GM19463 (cell line): ENCODE data around the gene RALGAPB.

Experiments
- ATAC-seq: cut with Tn5 transposase; IDR thresholded peaks from one replicate; pipeline ENCODE4 v1.9.1; 2021; ENCODE audit warnings: mild to moderate bottlenecking, moderate library complexity; ENCODE audit not compliant: unreplicated experiment

RALGAPB gene

GRCh38 chr20:38543014-38543906 is 70.6 kb downstream of the RALGAPB start:
- ATAC-seq: no peak

DNA sequence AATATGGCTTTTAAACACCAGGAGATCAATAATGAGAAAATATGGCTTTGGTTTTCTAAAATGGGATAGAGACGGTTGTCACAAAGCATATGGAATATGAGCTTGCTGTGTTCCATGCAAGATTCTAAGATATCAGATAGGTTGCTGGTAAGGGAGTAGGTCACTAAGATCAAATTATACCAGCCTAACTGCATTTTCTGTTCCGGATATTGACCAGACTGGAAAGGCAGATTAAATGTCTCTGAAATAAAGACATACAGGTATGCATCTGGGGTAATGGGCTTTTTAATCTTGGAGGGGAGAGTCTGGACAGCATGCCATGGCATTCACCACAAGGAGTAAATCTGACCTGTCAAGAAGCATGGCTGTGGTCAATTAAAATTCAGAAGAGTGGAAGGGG is 73.1 kb downstream of the RALGAPB start:
- ATAC-seq: no peak

- ATAC-seq: no peak
These were observed 74.8 kb downstream of the RALGAPB start for GRCh38 chr20:38547288-38548085.

- no peak for ATAC-seq
These were observed 75.9 kb downstream of the RALGAPB start for GRCh38 chr20:38548356-38549083.

- no peak for ATAC-seq
These were observed 77.6 kb downstream of the RALGAPB start for GRCh38 chr20:38550274-38550673.

DNA sequence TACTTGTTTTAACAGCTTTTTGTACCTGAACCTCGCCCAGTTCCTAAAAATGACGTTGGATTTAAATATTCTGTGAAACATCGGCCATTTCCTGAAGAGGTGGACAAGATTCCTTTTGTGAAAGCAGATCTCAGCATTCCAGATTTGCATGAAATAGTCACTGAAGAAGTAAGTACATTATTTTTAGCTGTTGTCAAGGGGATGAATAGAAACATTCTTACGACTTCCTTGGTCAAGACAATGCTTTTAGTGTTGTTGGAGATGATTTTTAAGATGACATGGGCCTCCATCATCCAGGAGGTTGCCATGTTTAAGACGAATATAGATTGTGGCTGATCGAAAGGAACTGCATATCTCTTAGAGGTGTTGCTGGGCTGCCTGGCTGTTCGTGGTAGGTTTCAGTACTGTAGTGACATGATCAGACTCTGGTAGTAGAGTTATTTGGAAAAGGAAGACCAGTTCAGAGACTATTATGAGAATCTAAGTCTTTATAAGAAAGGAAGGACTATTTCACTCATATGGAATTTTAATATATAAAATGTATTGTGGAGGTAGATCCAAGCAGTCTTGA is 78.5 kb downstream of the RALGAPB start:
- ATAC-seq: no peak

- ATAC-seq: no peak
These were observed 82.3 kb downstream of the RALGAPB start for GRCh38 chr20:38554986-38555385.

DNA sequence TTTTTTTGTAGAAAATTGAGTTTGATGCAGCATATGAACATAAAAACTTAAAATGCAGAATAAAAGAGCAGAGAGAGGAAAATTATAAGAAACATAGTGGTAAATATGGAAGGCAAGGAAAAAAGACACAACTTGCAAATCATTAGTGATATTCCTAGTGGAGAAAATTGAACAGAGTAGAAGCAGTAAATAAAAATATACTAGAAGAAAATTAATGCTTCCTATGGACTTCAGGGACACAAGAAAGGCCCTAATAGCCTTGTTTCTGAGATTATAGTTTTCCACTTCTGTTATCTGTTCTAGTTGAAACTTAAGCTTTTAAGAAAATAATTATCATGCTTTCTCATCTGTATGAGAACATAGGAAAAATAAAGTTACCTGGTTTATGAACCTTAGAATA is 82.8 kb downstream of the RALGAPB start:
- ATAC-seq: no peak

- ATAC-seq: no peak
These were observed 84.5 kb downstream of the RALGAPB start for GRCh38 chr20:38557174-38557573.

- no peak for ATAC-seq
These were observed 86.1 kb downstream of the RALGAPB start for GRCh38 chr20:38558596-38559360.

DNA sequence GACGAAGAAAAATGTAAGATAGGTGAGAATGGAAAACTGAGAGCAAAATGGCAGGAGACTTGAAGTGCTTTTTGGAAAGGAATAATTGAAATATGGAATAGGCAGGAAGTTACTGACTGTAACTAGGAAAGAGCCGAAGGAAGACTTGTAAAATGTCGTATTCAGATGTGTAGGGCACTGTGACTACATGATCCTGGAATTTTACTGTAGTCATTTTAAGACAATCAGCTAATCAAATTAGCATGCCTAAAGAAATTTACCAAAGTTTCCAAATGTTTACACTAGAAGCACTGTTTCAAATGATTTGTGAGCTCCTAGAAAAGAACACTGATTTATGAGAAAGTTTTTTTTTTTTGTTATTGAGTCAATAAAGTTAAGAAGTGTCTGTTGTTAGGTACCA is 87.1 kb downstream of the RALGAPB start:
- ATAC-seq: no peak

DNA sequence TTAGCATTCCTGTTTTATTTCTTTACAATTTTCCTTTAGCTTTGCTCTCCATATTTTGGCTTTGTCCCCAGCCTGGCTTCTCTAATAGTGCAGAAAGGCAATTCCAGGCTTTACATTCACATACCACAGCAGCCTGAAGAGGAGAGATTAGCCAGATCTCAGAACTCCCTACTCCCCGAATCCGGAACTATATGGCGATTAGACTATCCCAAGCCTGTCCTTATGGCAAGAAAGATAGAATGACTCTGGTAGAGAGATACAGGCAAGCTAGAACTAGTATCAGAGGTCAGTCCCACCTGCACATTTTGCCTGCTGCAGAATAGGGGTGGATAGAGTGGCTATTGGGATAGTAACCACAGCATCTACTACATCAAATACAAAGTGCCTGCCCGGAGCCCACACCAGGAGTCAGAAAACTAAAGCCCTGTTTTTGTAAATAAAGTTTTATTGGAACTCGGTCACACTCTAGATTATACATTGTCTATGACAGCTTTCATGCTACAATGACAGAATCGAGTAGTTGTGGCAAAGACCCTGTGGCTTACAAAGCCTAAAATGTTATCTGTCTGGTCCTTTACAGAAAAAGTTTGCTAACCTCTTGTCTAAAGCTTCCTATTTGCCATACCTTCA is 91.3 kb downstream of the RALGAPB start:
- ATAC-seq: no peak

- ATAC-seq: no peak
These were observed 92.0 kb downstream of the RALGAPB start for GRCh38 chr20:38564680-38565079.

GRCh38 chr20:38566036-38566598 is 93.5 kb downstream of the RALGAPB start:
- ATAC-seq: no peak

GRCh38 chr20:38569747-38570525 is 97.3 kb downstream of the RALGAPB start:
- ATAC-seq: no peak

- no peak for ATAC-seq
These were observed 100.8 kb downstream of the RALGAPB start for GRCh38 chr20:38573413-38573812.

GRCh38 chr20:38579219-38579910 is 106.7 kb downstream of the RALGAPB start:
- no peak for ATAC-seq

DNA sequence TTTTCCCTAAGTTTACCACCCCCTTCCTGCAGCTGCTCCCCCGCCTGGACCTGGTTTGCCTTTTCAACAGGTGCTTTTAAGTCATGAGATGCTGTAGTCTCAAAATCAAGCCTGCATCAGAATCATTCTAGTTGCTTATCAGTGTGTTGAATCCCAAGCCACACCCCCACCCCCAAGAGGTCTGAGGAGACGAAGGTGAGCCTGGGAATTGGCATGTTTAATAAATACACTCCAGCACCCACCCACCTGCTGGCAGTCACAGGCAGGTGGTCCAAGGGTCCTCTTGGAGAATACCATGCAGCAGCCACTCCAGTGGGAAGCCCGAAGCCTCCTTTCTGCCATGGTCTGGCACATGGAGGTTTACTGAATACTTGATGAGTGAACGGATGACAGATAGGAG is 107.3 kb downstream of the RALGAPB start:
- ATAC-seq: no peak
